Natural killer cell treated with Interleukin-12 subunit alpha and Interleukin-12 subunit beta and Interleukin-15 and Interleukin-18, amount 100 ng/mL, for 72 hours (primary cell): Measurements from ENCODE around the gene RPUSD4. TPM values are rescaled to one million over a fixed set of nuclear protein-coding genes. Genes with fewer than 3 reads are reported as not detected.

Experiments used
- ATAC-seq, 2 donors: fragments of 150-1000 bp; cut with Tn5 transposase in 1 of 2; sonication (Bioruptor Pico), chemical (Tn5 transposase) in 1 of 2; 2 replicates each; pipeline ENCODE4 v1.10.0; 2021
- DNase-seq: peaks from one replicate; pipeline ENCODE4 v3.0.0; 2022; ENCODE audit warnings: low spot score
- H3K27ac Mint-ChIP-seq, 2 donors: 1 replicate in 1 of 2; 2 replicates in 1 of 2; pipeline ENCODE4 v1.8.0; 2022; ENCODE audit warnings: mixed read lengths in 2 of 2, mild to moderate bottlenecking in 1 of 2, moderate library complexity in 1 of 2
- H3K27me3 Mint-ChIP-seq, 2 donors: 1 replicate in 1 of 2; 2 replicates in 1 of 2; pipeline ENCODE4 v1.8.0; 2022; ENCODE audit warnings: mixed read lengths in 2 of 2
- H3K36me3 Mint-ChIP-seq: one replicate; pipeline ENCODE4 v1.8.0; 2022; ENCODE audit warnings: mixed read lengths
- H3K4me1 Mint-ChIP-seq, 2 donors: 1 replicate in 1 of 2; 2 replicates in 1 of 2; pipeline ENCODE4 v1.8.0; 2022; ENCODE audit warnings: low read depth in 2 of 2, mixed read lengths in 2 of 2, mild to moderate bottlenecking in 1 of 2
- H3K4me3 Mint-ChIP-seq: one replicate; pipeline ENCODE4 v1.8.0; 2022; ENCODE audit warnings: mixed read lengths
- H3K9me3 Mint-ChIP-seq: 2 replicates; pipeline ENCODE4 v1.8.0; 2022; ENCODE audit warnings: mixed read lengths
- total RNA-seq, 2 donors: library from RNA; stranded (reverse); gene quantifications; one replicate each; pipeline ENCODE4 v1.2.3, GENCODE V29; 2022

The RPUSD4 gene
- total RNA-seq, 2 donors from 2014 or later, result 36.5 to 53.5 TPM

DNA sequence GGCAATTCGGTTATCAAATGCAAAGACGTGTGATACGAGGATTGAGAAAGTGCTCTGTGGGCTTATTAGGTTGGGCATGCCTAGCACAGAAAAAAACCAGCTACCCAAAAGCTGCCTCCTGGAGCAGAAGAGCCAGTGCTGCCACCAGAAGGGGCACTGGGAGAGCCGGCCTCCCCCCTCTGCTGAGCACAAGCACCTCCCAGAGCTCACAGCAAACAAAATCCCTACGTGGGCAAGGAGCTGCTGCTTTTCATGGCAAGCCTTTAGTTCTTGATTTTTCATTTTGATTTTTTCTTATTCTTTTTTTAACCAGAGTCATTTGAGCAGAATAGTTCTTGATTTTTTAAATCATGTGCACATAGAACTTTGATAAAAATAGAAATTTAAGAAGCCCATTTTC, 12.8 kb downstream of the RPUSD4 start:
- no peaks in the 10 kb centered on the region for H3K27me3 Mint-ChIP-seq
- no peaks in the 10 kb centered on the region for H3K9me3 Mint-ChIP-seq
- DNase-seq (no peak), ATAC-seq (no peak)
- H3K4me1 Mint-ChIP-seq, result peaks cover 0 to 10% of the 10 kb centered on the region in 2 donors
- no peak overlapping the region for H3K27ac Mint-ChIP-seq
- H3K36me3 Mint-ChIP-seq, result peaks cover 48% of the 10 kb centered on the region
- H3K4me3 Mint-ChIP-seq, result no peak overlapping the region

- no peak overlapping the region for H3K27ac Mint-ChIP-seq
- no peak overlapping the region for H3K4me3 Mint-ChIP-seq
- no peak for ATAC-seq
- DNase-seq, result no peak
- H3K27me3 Mint-ChIP-seq, result no peaks in the 10 kb centered on the region
- H3K4me1 Mint-ChIP-seq, result peaks cover 0 to 10% of the 10 kb centered on the region in 2 donors
- H3K36me3 Mint-ChIP-seq, result peaks cover 42% of the 10 kb centered on the region
- H3K9me3 Mint-ChIP-seq, result no peaks in the 10 kb centered on the region
These were observed 14.0 kb downstream of the RPUSD4 start for GRCh38 chr11:126197277-126197939.

- Mint-ChIP-seq H3K27me3 (no peaks in the 10 kb centered on the region), H3K9me3 (no peaks in the 10 kb centered on the region), H3K36me3 (peaks cover 34% of the 10 kb centered on the region), H3K27ac (no peak overlapping the region), H3K4me1 (peaks cover 0 to 10% of the 10 kb centered on the region in 2 donors), H3K4me3 (no peak overlapping the region)
- DNase-seq, result no peak
- no peak for ATAC-seq
These were observed 16.3 kb downstream of the RPUSD4 start for GRCh38 chr11:126195119-126195518.

GRCh38 chr11:126194121-126194543, 17.3 kb downstream of the RPUSD4 start:
- ATAC-seq (no peak), DNase-seq (no peak)
- H3K36me3 Mint-ChIP-seq, result peaks cover 29% of the 10 kb centered on the region
- H3K4me1 Mint-ChIP-seq, result peaks cover 0 to 10% of the 10 kb centered on the region in 2 donors
- no peak overlapping the region for H3K4me3 Mint-ChIP-seq
- no peaks in the 10 kb centered on the region for H3K9me3 Mint-ChIP-seq
- no peak overlapping the region for H3K27ac Mint-ChIP-seq
- H3K27me3 Mint-ChIP-seq, result no peaks in the 10 kb centered on the region

DNA sequence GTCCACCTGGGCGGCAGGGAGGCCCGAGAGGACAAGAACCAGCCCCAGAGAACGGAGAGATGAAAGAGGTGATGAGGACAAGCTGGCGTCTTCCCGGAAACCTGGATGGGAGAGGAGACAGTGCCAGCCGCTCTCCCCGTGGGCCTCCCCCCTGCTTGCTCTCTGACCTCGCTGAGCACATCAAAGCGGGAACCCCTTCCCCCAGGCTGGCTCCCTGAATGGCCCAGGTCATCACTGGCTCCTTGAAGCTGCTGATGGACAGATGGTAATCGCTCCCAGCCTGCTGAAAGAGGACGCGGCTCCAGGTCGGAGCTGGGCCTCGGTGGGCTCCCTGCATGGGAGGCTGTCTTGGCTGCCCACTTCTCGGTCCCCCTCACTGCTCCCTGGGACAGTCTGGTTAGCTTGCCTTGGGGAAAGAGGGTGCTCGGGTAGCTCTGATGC, 18.4 kb downstream of the RPUSD4 start:
- Mint-ChIP-seq H3K36me3 (peaks cover 24% of the 10 kb centered on the region), H3K27ac (no peak overlapping the region), H3K4me1 (peaks cover 0 to 9% of the 10 kb centered on the region in 2 donors), H3K4me3 (no peak overlapping the region), H3K27me3 (no peaks in the 10 kb centered on the region), H3K9me3 (no peaks in the 10 kb centered on the region)
- no peak for ATAC-seq
- DNase-seq, result peak; percentile 48

GRCh38 chr11:126192361-126192760, 19.1 kb downstream of the RPUSD4 start:
- H3K27ac Mint-ChIP-seq, result no peak overlapping the region
- DNase-seq (no peak), ATAC-seq (no peak)
- H3K27me3 Mint-ChIP-seq, result no peaks in the 10 kb centered on the region
- H3K9me3 Mint-ChIP-seq, result no peaks in the 10 kb centered on the region
- peaks cover 18% of the 10 kb centered on the region for H3K36me3 Mint-ChIP-seq
- H3K4me1 Mint-ChIP-seq, result peaks cover 0 to 7% of the 10 kb centered on the region in 2 donors
- H3K4me3 Mint-ChIP-seq, result no peak overlapping the region

- no peaks in the 10 kb centered on the region for H3K27me3 Mint-ChIP-seq
- no peak overlapping the region for H3K4me3 Mint-ChIP-seq
- H3K9me3 Mint-ChIP-seq, result no peaks in the 10 kb centered on the region
- H3K36me3 Mint-ChIP-seq, result peaks cover 14% of the 10 kb centered on the region
- no peak for DNase-seq
- H3K27ac Mint-ChIP-seq, result no peak overlapping the region
- H3K4me1 Mint-ChIP-seq, result peaks cover 0 to 7% of the 10 kb centered on the region in 2 donors
- no peak for ATAC-seq
These were observed 19.9 kb downstream of the RPUSD4 start for GRCh38 chr11:126191379-126192073.

- Mint-ChIP-seq H3K9me3 (no peaks in the 10 kb centered on the region), H3K4me1 (peaks cover 0 to 3% of the 10 kb centered on the region in 2 donors), H3K27me3 (no peaks in the 10 kb centered on the region), H3K4me3 (no peak overlapping the region), H3K27ac (no peak overlapping the region), H3K36me3 (peaks cover 9% of the 10 kb centered on the region)
- DNase-seq (no peak), ATAC-seq (no peak)
These were observed 20.7 kb downstream of the RPUSD4 start for GRCh38 chr11:126190792-126191191.

GRCh38 chr11:126189109-126189929, 22.1 kb downstream of the RPUSD4 start:
- H3K27ac Mint-ChIP-seq, result no peak overlapping the region
- H3K9me3 Mint-ChIP-seq, result no peaks in the 10 kb centered on the region
- H3K4me1 Mint-ChIP-seq, result peaks cover 0 to 3% of the 10 kb centered on the region in 2 donors
- H3K4me3 Mint-ChIP-seq, result no peak overlapping the region
- DNase-seq, result peak; percentile 29
- H3K36me3 Mint-ChIP-seq, result no peaks in the 10 kb centered on the region
- no peak for ATAC-seq
- H3K27me3 Mint-ChIP-seq, result no peaks in the 10 kb centered on the region

- H3K27ac Mint-ChIP-seq, result no peak overlapping the region
- H3K9me3 Mint-ChIP-seq, result no peaks in the 10 kb centered on the region
- H3K36me3 Mint-ChIP-seq, result no peaks in the 10 kb centered on the region
- peak; percentile 37 for DNase-seq
- no peak for ATAC-seq
- peaks cover 0 to 3% of the 10 kb centered on the region in 2 donors for H3K4me1 Mint-ChIP-seq
- no peaks in the 10 kb centered on the region for H3K27me3 Mint-ChIP-seq
- H3K4me3 Mint-ChIP-seq, result no peak overlapping the region
These were observed 22.9 kb downstream of the RPUSD4 start for GRCh38 chr11:126188332-126189108.

- H3K36me3 Mint-ChIP-seq, result no peaks in the 10 kb centered on the region
- no peak overlapping the region for H3K4me3 Mint-ChIP-seq
- no peak overlapping the region for H3K27ac Mint-ChIP-seq
- DNase-seq, result no peak
- no peak for ATAC-seq
- peaks cover 0 to 12% of the 10 kb centered on the region in 2 donors for H3K4me1 Mint-ChIP-seq
- no peaks in the 10 kb centered on the region for H3K27me3 Mint-ChIP-seq
- no peaks in the 10 kb centered on the region for H3K9me3 Mint-ChIP-seq
These were observed 24.5 kb downstream of the RPUSD4 start for GRCh38 chr11:126186708-126187529.

- no peak overlapping the region for H3K27ac Mint-ChIP-seq
- H3K9me3 Mint-ChIP-seq, result no peaks in the 10 kb centered on the region
- peaks cover 0 to 12% of the 10 kb centered on the region in 2 donors for H3K4me1 Mint-ChIP-seq
- no peaks in the 10 kb centered on the region for H3K36me3 Mint-ChIP-seq
- no peaks in the 10 kb centered on the region for H3K27me3 Mint-ChIP-seq
- H3K4me3 Mint-ChIP-seq, result no peak overlapping the region
- peak; percentile 56 for DNase-seq
- ATAC-seq, result no peak
These were observed 25.3 kb downstream of the RPUSD4 start for GRCh38 chr11:126186025-126186698.
